ENCODE data around the gene MAN1A1.

- TF ChIP-seq POLR2A (IDR thresholded peaks at IDR 0.05; ENCODE audit: low read depth, low read length): no peak
- TF ChIP-seq CTCF (conservative IDR thresholded peaks at IDR 0.05; ENCODE audit: low read depth, low read length): no peak
- TF ChIP-seq RAD21 (IDR thresholded peaks at IDR 0.05; ENCODE audit: low read length): no peak
- no peak for TF ChIP-seq CHD1 (IDR thresholded peaks at IDR 0.05; ENCODE audit: low read depth, low read length)
- no peak for TF ChIP-seq CEBPB (IDR thresholded peaks at IDR 0.05; ENCODE audit: low read depth, low read length)
- no peak for TF ChIP-seq NFE2L2 (IDR thresholded peaks at IDR 0.05; ENCODE audit: low read depth, low read length)
- TF ChIP-seq RCOR1 (IDR thresholded peaks at IDR 0.05; ENCODE audit: insufficient replicate concordance, low read length): no peak
- TF ChIP-seq USF2 (IDR thresholded peaks at IDR 0.05; ENCODE audit: low read depth, low read length): no peak
- no peak for TF ChIP-seq RFX5 (IDR thresholded peaks at IDR 0.05; ENCODE audit: low read depth, low read length)
- TF ChIP-seq MXI1 (IDR thresholded peaks at IDR 0.05; ENCODE audit: borderline replicate concordance, low read depth, low read length): no peak
- TF ChIP-seq BHLHE40 (IDR thresholded peaks at IDR 0.05; ENCODE audit: low read depth, low read length): no peak
- TF ChIP-seq SMC3 (IDR thresholded peaks at IDR 0.05; ENCODE audit: low read depth, low read length): no peak
Measured at GRCh38 chr6:119189498-119189897, 160.1 kb downstream of the MAN1A1 start.
